Hematopoietic multipotent progenitor cell (in vitro differentiated cells): ENCODE results near the gene PDPN. TPM values are rescaled to one million over a fixed set of nuclear protein-coding genes. Genes with fewer than 3 reads are reported as not detected.

ENCODE experiments used
- small RNA-seq: library from RNA; depleted of rRNA; stranded (forward); fragments of <200 nt; gene quantifications from one replicate; pipeline ENCODE3, GENCODE V24; 2012
- total RNA-seq: library from RNA; depleted of rRNA; stranded (reverse); fragments of >200 nt; gene quantifications from one replicate; pipeline ENCODE4 v1.2.3, GENCODE V29; 2012

Gene PDPN
- total RNA-seq, 1 donor, result not detected

Small RNA genes lying within 50 kb of the gene (small RNA-seq; reads per million reads assigned to genes)
- gene RNA5SP41, result not detected

Other genes starting within 250 kb of the PDPN start
- gene PRAMEF14, start 236.7 kb upstream of the PDPN start, total RNA-seq, result not detected
- not detected for gene PRAMEF19, start 211.9 kb upstream of the PDPN start, total RNA-seq
- not detected for gene PRAMEF17, start 194.2 kb upstream of the PDPN start, total RNA-seq
- not detected for gene PRAMEF20, start 173.4 kb upstream of the PDPN start, total RNA-seq
- 0.27 TPM for gene LRRC38, start 69.8 kb upstream of the PDPN start, total RNA-seq
- gene PRDM2, start 116.4 kb downstream of the PDPN start, total RNA-seq, result 13.5 TPM